Activated CD4-positive, CD25-positive, alpha-beta regulatory T cell treated with anti-CD3 and anti-CD28 coated beads, Interleukin-2, amount 50 U/mL, for 16 hours (primary cell): Measurements from ENCODE around the gene PIK3R6.

Experiments used
- DNase-seq: peaks from one replicate; pipeline ENCODE4 v3.0.0-alpha.2; 2020; ENCODE audit warnings: low read depth, low spot score

Gene PIK3R6

GRCh38 chr17:8855477-8856204 is 11.8 kb downstream of the PIK3R6 start:
- no peak for DNase-seq

DNA sequence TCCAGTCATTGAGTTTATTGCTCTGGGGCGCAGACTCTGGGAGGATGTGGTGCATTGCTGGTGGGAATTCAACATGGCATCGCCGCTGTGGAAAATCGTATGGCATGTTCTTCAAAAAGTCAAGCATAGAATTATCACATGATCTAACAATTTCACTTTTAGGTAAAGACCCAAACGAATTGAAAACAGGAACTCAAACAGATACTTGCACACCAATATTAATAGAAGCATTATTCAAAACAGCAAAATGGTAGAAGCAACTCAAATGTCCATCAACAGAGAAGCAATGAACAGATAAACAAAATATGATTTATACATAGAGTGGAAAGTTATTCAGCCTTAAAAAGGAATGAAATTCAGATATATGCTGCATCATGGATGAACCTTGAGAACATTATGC is 15.9 kb downstream of the PIK3R6 start:
- DNase-seq, result no peak

DNA sequence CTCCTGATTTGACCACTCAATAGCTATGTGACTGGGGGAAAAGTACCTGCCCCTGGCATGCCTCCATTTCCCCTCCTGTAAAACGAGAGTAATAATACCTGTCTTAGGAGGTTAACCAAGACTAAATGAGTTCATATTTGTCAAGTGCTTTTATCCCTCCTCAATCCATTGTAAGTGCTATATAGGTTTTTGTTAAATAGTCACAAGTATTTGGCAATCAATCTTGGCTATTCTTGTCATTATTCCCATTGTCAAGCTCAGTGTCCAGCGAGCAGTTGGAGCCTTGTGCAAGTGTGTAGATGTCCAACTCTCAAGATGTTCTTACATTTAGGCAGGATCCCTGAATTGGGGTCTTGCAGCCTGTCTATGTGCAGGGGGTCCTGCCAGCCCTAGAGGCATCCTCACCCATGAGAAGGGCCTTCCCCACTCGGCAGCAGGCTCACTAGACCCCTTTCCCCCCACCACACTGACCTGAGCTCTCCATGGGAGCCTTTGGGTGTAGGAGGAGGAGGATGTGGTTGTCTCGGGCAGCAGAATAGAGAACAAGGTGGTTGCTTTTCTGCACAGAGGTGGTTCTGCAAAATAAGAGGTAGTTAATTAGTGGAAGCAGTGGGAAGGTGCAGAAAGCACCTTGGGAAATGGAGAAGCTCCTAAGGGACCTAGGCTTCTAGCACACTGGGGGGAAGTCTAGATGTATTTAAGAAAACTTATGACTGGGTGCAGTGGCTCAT is 18.0 kb downstream of the PIK3R6 start:
- no peak for DNase-seq

DNA sequence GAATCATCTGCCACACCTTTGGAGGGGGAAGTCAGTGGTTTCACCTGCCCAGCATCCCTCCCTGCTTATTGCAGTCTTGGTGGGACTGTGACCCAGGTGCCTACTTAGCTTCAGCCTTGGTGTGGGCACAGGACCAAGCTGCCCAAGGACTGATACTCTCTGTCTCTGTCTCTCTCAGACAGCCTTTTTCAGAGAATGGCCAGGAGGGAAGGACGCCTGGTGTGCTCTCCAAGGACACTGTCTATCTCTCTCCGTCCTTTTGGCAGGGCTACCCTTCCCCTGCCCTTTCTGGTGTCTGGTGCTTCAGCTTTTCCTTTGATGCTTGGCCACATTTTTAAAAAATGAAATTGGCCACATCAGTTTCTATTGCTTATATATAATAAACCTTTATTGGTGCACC is 19.6 kb downstream of the PIK3R6 start:
- DNase-seq, result no peak

DNA sequence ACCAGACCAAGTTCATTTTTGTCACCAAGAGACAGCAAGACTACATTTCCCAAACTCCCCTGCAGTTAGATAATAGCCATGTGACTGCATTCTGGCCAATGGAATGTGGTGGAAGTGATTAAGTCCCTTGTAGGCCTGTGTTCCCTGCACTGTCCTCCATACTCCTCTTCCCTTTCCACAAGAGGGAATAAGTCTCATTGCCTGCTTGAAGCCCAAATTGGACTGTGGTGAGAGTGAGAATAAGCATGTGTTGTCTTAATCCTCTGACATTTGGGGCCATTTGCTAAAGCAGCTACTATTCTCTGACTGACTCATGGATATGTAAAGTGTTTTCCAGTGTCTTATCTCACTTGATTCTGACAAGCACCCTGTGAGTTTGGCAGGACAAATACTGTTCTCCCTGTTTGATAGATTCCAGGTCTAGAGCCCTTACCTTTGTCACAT is 20.7 kb downstream of the PIK3R6 start:
- no peak for DNase-seq

DNA sequence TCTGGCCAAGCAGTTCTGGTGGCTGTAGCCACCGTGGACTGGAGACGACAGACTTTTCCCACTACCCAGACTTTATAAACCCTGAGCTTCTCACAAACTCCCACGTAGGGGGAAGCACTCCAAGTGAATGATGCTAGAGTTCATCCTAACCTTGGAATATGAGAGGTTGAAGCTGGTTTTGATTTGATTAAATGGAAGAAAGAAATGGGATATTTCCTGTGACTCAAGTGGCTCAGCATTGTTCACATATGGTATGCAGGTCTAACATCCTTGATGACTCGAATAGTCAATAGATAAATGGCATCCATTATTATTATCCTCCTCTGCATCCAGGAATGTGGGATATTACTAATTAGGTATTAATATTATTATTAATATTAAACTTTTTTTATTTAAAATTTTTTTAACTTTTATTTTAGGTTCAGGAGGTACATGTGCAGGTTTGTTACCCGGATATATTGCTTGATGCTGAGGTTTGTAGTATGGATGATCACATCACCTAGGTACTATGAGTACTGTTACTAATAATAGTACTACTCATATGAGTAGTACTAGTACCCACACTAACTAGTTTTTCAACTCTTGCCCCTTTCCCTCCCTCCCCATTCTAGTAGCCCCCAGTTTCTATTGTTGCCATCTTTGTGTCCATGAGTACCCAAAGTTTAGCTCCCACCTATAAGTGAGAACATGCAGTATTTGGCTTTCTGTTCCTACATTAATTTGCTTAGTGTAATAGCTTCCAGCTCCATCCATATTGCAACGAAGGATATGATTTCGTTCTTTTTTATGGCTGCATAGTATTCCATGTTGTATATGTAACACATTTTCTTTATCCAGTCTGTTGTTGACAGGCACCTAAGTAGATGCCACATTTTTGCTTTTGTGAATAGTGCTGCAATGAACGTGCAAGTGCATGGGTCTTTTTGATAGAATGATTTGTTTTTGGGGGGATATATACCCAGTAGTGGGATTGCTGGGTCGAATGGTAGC is 22.9 kb downstream of the PIK3R6 start:
- no peak for DNase-seq

DNA sequence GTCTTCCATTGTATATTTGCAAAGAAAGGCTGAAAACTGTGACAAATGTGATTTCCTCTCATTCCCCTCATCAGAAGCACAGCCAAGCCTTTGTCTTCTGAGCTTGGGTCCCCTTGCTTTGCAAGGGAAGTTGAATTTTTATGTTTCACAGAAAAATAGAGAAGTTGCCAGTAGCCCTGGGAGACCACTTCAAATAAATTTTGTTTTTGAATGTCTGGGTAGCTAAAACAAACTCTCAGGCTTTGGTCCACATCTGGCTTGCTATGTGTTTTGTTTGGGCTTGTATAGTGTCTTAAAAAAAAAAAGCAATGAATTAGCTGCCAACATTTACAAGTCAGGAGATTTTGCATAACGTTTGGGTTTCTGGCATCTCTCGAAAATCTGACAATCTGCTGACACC is 24.1 kb downstream of the PIK3R6 start:
- no peak for DNase-seq

DNA sequence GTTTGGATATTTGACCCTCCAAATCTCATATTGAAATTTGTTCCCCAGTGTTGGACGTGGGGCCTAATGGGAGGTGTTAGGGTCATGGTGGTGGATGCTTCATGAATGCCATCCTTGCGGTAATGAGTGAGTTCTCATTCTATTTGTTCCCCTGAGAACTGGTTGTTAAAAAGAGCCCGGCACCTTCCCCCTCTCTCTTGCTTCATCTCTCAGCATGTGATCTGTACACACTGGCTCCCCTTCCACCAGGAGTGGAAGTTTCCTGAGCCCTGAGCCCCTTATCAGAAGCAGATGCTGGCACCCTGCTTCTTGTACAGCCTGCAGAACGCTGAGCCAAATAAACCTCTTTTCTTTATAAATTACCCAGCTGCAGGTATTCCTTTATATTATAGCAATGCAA is 25.6 kb downstream of the PIK3R6 start:
- no peak for DNase-seq

DNA sequence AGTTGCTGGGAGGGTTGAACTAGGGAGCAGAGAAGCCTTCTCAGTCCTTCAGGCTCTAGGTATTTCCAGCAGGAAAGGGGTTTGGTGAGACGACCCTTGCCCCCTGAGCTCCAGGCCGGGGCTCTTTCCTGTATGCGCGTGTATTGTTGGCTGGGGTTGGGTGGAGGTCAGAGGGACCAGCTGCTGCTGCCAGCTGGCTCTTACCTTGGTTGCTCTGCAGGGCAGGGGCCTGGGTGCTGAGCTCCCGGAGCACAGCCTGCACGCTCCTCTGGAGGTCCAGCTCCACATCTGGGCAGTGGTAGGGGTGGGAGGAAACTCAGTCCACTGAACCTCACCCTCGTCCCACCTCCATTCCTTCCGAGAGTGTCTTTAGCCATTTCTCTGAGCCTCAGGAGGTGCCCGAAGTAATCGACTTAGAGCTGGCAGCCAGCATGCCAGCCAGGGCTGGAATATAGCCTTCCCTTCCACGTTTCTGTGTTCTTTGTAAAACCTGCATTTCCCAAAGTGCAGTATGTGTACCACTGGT is 28.0 kb downstream of the PIK3R6 start:
- DNase-seq, result no peak

GRCh38 chr17:8838551-8839095 is 28.9 kb downstream of the PIK3R6 start:
- DNase-seq, result no peak

- no peak for DNase-seq
Measured at GRCh38 chr17:8837563-8838075, 29.9 kb downstream of the PIK3R6 start.

DNA sequence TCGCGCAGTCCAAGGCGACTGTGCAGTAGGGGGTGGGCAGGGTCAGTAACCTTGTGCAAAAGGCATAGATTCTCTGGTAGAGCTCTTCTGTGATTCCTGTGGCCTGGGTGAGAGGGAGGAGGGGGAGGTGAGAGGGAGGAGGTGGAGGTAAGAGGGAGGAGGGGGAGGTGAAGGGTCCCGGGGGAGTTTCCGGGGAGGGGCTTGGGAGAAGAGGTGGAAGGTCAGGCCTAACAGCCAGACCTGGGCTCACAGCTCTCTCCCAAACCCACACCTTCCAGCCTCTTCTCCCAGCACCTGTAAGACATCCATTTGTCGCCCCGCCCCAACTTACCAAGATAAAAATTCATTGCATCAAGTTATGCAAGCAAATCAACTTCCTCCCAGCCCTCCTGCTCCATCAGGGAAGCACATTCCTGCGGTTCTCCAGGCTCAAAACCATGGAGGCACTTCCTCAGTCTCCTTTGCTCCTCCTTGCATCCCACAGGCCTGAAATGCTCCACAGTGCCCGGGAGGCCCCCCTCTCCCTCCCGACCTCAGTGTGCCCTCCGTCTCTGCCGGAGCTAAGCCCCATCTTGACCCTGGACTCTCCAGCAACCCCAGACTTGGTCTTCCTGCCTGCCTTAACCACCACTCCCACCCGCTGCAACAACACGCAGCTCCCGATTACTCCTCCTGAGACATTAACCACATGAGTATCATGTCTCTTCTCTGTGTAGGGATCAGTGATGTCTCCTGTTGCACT is 30.5 kb downstream of the PIK3R6 start:
- DNase-seq, result no peak

DNA sequence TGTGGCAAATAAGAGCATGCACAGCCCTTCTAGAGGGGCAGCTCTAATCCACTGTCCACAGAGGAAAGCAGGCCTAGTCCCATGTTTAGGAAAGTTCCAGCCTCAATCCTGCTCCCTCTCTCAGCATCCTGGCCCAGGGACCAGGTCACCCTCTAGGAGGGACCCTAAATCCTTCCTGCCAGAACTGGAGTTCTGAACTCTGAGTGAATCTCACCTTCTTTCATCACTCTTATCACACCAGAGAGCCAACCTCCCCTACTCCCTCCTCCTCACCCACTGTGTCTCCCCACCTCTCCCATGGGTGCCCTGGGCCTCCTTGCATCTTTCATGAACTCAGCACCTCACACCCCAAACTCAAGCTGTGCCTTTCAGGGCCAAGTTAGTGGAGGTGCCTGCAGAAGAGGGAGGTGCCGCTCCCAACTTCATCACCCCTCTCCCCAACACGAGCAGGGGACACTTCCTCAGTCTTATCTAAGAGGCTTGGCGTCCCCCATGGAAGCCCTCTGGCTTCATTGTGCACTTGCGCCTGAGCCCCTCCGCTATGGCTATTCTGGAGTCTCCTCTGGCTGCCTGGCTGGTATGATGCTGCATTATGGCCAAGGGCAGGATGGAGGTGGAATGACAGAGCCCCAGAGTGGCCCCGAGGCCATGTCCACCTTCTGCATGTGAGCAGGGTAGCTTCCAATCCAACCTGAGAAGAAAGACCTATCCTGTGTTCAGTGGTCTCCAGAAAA is 31.7 kb downstream of the PIK3R6 start:
- no peak for DNase-seq

- no peak for DNase-seq
Measured at GRCh38 chr17:8835106-8835505, 32.4 kb downstream of the PIK3R6 start.

- no peak for DNase-seq
Measured at GRCh38 chr17:8832711-8833352, 34.6 kb downstream of the PIK3R6 start.

- DNase-seq, result no peak
Measured at GRCh38 chr17:8831234-8831849, 36.1 kb downstream of the PIK3R6 start.

DNA sequence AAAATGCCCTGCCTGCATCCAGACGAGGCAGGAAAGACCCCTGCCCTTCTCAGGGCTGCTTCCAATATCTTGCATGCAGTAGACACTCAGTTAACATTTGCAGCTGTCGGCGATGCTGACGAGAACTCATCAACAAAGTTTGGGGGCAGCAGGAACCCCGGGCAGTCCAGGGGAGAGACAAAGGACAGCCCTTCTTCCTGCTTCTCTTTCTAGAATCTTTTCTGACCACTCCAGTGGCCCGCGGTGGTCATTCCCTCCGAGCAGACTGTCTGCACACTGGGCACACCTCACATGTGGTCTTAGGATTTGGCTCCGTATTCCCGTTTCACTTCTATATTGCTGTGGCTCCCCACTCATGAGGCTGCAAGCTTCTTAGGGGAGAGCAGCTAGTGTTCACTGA is 37.3 kb downstream of the PIK3R6 start:
- no peak for DNase-seq

GRCh38 chr17:8829036-8829941 is 38.2 kb downstream of the PIK3R6 start:
- no peak for DNase-seq
